ENCODE data around the gene LHX4. TPM values are rescaled to one million over a fixed set of nuclear protein-coding genes. Genes with fewer than 3 reads are reported as not detected.
A peak's percentile ranks its signal among the peaks of the same experiment; 100 is the strongest.

The LHX4 gene
- total and polyA plus RNA-seq, 2 of the 4 experiments (the other 2 are of a cell fraction) = 0.05 to 0.18 TPM

DNA sequence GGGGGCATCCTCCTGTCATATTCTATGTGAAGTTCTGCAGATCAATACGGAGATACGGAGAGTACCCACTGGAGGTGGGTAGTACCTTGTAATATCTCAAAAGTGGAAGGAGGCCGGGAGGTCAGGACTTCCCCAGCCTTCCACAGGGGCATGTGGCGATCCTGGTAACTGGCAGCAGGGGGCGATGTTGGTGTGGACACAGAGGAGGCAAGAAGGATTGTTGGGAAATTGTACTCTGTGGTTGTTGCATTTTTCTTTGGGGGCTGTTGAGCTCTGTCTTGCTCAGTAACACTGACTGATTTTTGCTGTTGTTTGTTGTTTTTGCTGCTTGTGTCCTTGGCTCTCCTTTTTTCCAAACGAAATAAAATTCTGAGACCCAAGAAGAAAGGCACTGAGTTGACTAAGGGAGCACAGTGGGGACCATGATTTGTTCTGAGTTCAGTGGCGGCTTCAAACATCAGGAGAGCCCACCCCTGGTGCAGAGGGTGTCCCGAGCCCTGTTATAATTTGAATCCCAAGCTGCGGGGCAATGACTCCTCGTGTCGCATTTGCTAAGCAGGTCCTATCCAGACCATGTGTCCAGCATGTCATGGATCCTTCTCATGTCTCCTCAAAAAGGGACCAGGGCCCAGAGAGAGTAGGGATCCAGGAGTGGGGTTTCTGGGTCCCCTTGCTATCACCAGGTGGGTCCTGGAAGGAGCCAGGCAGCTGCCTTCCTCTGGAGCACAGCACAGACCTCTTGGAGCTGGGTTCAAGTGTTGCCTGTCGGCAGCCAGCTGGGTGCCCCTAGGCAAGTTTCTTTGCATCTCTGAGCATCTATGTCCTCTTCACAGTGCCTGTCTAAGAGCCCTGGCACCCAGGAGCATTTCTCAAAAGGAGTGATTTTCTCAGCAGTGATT is 22.8 kb downstream of the LHX4 start:
- dilution Hi-C loops (cut with HindIII; ENCODE audit: low sequenced_read_pairs, unreplicated experiment) = no loop called here
- Histone ChIP-seq H3K18ac (ENCODE audit: low read depth, low read length) (no peak overlapping the region), H3K4ac (ENCODE audit: low read depth, low read length) (no peak overlapping the region), H4K8ac (ENCODE audit: low read depth in 2 of 2, low read length in 2 of 2) (no peak overlapping the region), H4K20me1 (ENCODE audit: insufficient read depth, low read length) (no peaks in the 10 kb centered on the region), H3K14ac (replicated peaks; ENCODE audit: low read depth, low read length) (no peak overlapping the region), H2BK120ac (ENCODE audit: low read depth, low read length) (no peak overlapping the region), H3K79me1 (ENCODE audit: low read depth in 1 of 2, low read length in 2 of 2) (no peaks in the 10 kb centered on the region), H3K27ac (ENCODE audit: insufficient read depth, low read length) (no peak overlapping the region), H3K4me2 (ENCODE audit: low read depth, low read length) (no peak overlapping the region), H4K5ac (ENCODE audit: low read depth, low read length) (no peak overlapping the region), H2BK20ac (ENCODE audit: low read depth, low read length) (no peak overlapping the region), H2AFZ (replicated peaks; ENCODE audit: low read length, poor library complexity) (no peak overlapping the region), H2AK9ac (replicated peaks; ENCODE audit: low read depth, low read length, poor library complexity) (no peak overlapping the region), H3K56ac (ENCODE audit: extremely low read depth, insufficient read depth, low read length) (no peak overlapping the region), H2BK5ac (ENCODE audit: low read depth, low read length, poor library complexity, severe bottlenecking) (no peak overlapping the region), H3K27me3 (ENCODE audit: control insufficient read depth, insufficient read depth, low read length) (peaks cover 13% of the 10 kb centered on the region), H3K4me1 (ENCODE audit: control insufficient read depth, insufficient read depth, low read length) (peaks cover 4% of the 10 kb centered on the region; the same call in 1 of the 2 replicates), H2AK5ac (ENCODE audit: low read depth, low read length) (no peak overlapping the region), H3K9me3 (ENCODE audit: control insufficient read depth, insufficient read depth, low read length) (no peaks in the 10 kb centered on the region), H4K91ac (ENCODE audit: insufficient read depth, low read depth, low read length) (no peak overlapping the region), H3K23ac (ENCODE audit: low read depth, low read length) (no peak overlapping the region), H3K9me1 (ENCODE audit: insufficient read depth, low read length) (peaks cover 4% of the 10 kb centered on the region; the same call in 1 of the 2 replicates), H3K36me3 (ENCODE audit: control insufficient read depth, insufficient read depth, low read length) (no peaks in the 10 kb centered on the region), H3K9ac (ENCODE audit: low read depth, low read length) (no peak overlapping the region), H3K4me3 (ENCODE audit: insufficient read depth, low read depth, low read length) (no peak overlapping the region), H2BK15ac (ENCODE audit: low read depth, low read length) (no peak overlapping the region)
- CTCF ChIA-PET = interaction anchor here (0.6 to 2.1 kb wide), 17 partner anchors 9 to 428 kb away, joined by 3 to 9 read pairs (median 3); no protein-coding TSS in a partner anchor
- DNase-seq = peak; percentile 65
- ATAC-seq (ENCODE audit: low read depth) = peak; percentile 74
- 56% methylated on average over 3 of the region's 12 CpGs; no CpG with 5 or more reads in 1 of the 2 experiments for WGBS, 2 experiments (ENCODE audit: extremely low coverage in 2 of 2, insufficient read length in 1 of 2)
- in situ Hi-C loops (cut with MboI; ENCODE audit: low sequenced_read_pairs) = loop anchor here (5.0 to 25.0 kb wide), 3 partner anchors 164 to 909 kb away; no protein-coding TSS in a partner anchor
- POLR2A ChIA-PET (ENCODE audit: unreplicated experiment) = no interaction called here
- TF ChIP-seq, protein P1, sequence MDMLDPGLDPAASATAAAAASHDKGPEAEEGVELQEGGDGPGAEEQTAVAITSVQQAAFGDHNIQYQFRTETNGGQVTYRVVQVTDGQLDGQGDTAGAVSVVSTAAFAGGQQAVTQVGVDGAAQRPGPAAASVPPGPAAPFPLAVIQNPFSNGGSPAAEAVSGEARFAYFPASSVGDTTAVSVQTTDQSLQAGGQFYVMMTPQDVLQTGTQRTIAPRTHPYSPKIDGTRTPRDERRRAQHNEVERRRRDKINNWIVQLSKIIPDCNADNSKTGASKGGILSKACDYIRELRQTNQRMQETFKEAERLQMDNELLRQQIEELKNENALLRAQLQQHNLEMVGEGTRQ (IDR thresholded peaks at IDR 0.05; ENCODE audit: low read depth, low read length) = no peak; the same call in 1 of the 2 replicates
- TF ChIP-seq CEBPB (IDR thresholded peaks at IDR 0.05; ENCODE audit: low read depth, low read length) (peak; percentile 77), SMC3 (IDR thresholded peaks at IDR 0.05; ENCODE audit: low read depth, low read length) (peak; percentile 84), RAD21 (IDR thresholded peaks at IDR 0.05; ENCODE audit: low read length) (peak; percentile 94)
- TF ChIP-seq, protein P2, sequence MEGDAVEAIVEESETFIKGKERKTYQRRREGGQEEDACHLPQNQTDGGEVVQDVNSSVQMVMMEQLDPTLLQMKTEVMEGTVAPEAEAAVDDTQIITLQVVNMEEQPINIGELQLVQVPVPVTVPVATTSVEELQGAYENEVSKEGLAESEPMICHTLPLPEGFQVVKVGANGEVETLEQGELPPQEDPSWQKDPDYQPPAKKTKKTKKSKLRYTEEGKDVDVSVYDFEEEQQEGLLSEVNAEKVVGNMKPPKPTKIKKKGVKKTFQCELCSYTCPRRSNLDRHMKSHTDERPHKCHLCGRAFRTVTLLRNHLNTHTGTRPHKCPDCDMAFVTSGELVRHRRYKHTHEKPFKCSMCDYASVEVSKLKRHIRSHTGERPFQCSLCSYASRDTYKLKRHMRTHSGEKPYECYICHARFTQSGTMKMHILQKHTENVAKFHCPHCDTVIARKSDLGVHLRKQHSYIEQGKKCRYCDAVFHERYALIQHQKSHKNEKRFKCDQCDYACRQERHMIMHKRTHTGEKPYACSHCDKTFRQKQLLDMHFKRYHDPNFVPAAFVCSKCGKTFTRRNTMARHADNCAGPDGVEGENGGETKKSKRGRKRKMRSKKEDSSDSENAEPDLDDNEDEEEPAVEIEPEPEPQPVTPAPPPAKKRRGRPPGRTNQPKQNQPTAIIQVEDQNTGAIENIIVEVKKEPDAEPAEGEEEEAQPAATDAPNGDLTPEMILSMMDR (conservative IDR thresholded peaks at IDR 0.05; ENCODE audit: low read depth, low read length) = peak; percentile 93
- intact Hi-C loops (cut with micrococcal nuclease) = loop anchor here (1.0 to 2.0 kb wide), 3 partner anchors 160 to 229 kb away; no protein-coding TSS in a partner anchor
- BruUV-seq (replicated peaks) = no TSS peak

All from IMR-90 (cell line).